ENCODE results near the gene CEP131. TPM values are rescaled to one million over a fixed set of nuclear protein-coding genes. Genes with fewer than 3 reads are reported as not detected.

The CEP131 gene
- total and polyA plus RNA-seq, 2 donors (not counting 3 experiments of a cell fraction or from before 2014, with no cell fraction given), result 5.3 to 17.9 TPM

- CTCF ChIA-PET, result interaction anchor here (1.9 kb wide), 1 partner anchor 52 kb away, joined by 4 read pairs; no protein-coding TSS in a partner anchor
- POLR2A ChIA-PET, result no interaction called here
- dilution Hi-C loops (cut with MboI; ENCODE audit: extremely low pct_ligation_motif_present, low sequenced_read_pairs), result no loop called here
Measured at GRCh38 chr17:81148986-81149533, 73.7 kb downstream of the CEP131 start.

More at GRCh38 chr17:81148986-81149533, 73.7 kb downstream of the CEP131 start:
- BruUV-seq (replicated peaks), result no TSS peak
- H2AFZ ChIP-seq (ENCODE audit: low read depth, low read length), result no peak overlapping the region
- no peaks in the 10 kb centered on the region for H3K79me2 ChIP-seq (ENCODE audit: control insufficient read depth, insufficient read depth, low read length)
- FAIRE-seq (no peak), DNase-seq (ENCODE audit: low read depth, low spot score) (no peak)
- intact Hi-C loops (cut with micrococcal nuclease), result no loop called here
- peaks cover 0 to 2% of the 10 kb centered on the region in 2 experiments for H3K27me3 ChIP-seq (ENCODE audit: control insufficient read depth in 2 of 2, insufficient read depth in 2 of 2, low read length in 2 of 2)
- H3K4me1 ChIP-seq (ENCODE audit: control insufficient read depth, extremely low read depth, insufficient read depth, low read length), result peaks cover 5% of the 10 kb centered on the region
- H3K4me3 ChIP-seq (replicated peaks in 1 of 3; ENCODE audit: insufficient read depth in 1 of 3, low read depth in 1 of 3, low read length in 3 of 3), result no peak overlapping the region
- H3K9me1 ChIP-seq (replicated peaks; ENCODE audit: control insufficient read depth, extremely low read depth, insufficient read depth, low read length), result no peaks in the 10 kb centered on the region
- no peaks in the 10 kb centered on the region for H3K36me3 ChIP-seq (ENCODE audit: control insufficient read depth in 2 of 2, extremely low read depth in 1 of 2, insufficient read depth in 2 of 2, low read length in 2 of 2)
- no peak for TF ChIP-seq FOS (IDR thresholded peaks at IDR 0.05; ENCODE audit: borderline replicate concordance, insufficient read depth, low read length)
- no peak for TF ChIP-seq MAX (IDR thresholded peaks at IDR 0.05; ENCODE audit: insufficient read depth, insufficient read length)
- no peak for TF ChIP-seq EZH2 (IDR thresholded peaks at IDR 0.05; ENCODE audit: borderline replicate concordance, low read depth, low read length, severe bottlenecking)
- no peak for TF ChIP-seq GATA2 (IDR thresholded peaks at IDR 0.05; ENCODE audit: insufficient read depth, insufficient read length, low read depth, low read length)
- TF ChIP-seq, protein P1, sequence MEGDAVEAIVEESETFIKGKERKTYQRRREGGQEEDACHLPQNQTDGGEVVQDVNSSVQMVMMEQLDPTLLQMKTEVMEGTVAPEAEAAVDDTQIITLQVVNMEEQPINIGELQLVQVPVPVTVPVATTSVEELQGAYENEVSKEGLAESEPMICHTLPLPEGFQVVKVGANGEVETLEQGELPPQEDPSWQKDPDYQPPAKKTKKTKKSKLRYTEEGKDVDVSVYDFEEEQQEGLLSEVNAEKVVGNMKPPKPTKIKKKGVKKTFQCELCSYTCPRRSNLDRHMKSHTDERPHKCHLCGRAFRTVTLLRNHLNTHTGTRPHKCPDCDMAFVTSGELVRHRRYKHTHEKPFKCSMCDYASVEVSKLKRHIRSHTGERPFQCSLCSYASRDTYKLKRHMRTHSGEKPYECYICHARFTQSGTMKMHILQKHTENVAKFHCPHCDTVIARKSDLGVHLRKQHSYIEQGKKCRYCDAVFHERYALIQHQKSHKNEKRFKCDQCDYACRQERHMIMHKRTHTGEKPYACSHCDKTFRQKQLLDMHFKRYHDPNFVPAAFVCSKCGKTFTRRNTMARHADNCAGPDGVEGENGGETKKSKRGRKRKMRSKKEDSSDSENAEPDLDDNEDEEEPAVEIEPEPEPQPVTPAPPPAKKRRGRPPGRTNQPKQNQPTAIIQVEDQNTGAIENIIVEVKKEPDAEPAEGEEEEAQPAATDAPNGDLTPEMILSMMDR (IDR thresholded peaks at IDR 0.05; ENCODE audit: extremely low read depth in 1 of 2, insufficient read depth in 1 of 2, low read depth in 1 of 2, low read length in 2 of 2), result no peak
- TF ChIP-seq JUN (IDR thresholded peaks at IDR 0.05; ENCODE audit: borderline replicate concordance, insufficient read depth, insufficient read length, low read depth), result no peak
- no peak for TF ChIP-seq MYC (IDR thresholded peaks at IDR 0.05; ENCODE audit: low read depth, low read length)
- no peak for TF ChIP-seq POLR2A (IDR thresholded peaks at IDR 0.05; ENCODE audit: low read depth, low read length)
- no peak overlapping the region for H3K9ac ChIP-seq (replicated peaks; ENCODE audit: extremely low read depth, insufficient read depth, low read length)
- H3K27ac ChIP-seq (ENCODE audit: insufficient read depth, low read depth, low read length), result no peak overlapping the region
- H4K20me1 ChIP-seq (replicated peaks; ENCODE audit: control insufficient read depth, extremely low read depth, insufficient read depth, low read length), result no peaks in the 10 kb centered on the region
- no peak overlapping the region for H3K4me2 ChIP-seq (ENCODE audit: insufficient read depth, low read length)
- H3K9me3 ChIP-seq (replicated peaks; ENCODE audit: control insufficient read depth, insufficient read depth, low read length), result no peaks in the 10 kb centered on the region
